Stomach smooth muscle (tissue), 2 donors: ENCODE results near the gene EIF1B.

ENCODE experiments used
- H3K27ac ChIP-seq: one replicate; pipeline ENCODE4 v1.7.0; 2013; ENCODE audit warnings: mild to moderate bottlenecking, low read length, inconsistent platforms
- H3K27me3 ChIP-seq, 2 donors: one replicate each; pipeline ENCODE4 v1.7.0; 2013; ENCODE audit warnings: low read length in 2 of 2; ENCODE audit not compliant: insufficient read depth in 2 of 2, control insufficient read depth in 1 of 2
- H3K36me3 ChIP-seq, 2 donors: one replicate each; pipeline ENCODE4 v1.7.0; 2013; ENCODE audit warnings: low read length in 2 of 2; ENCODE audit not compliant: control insufficient read depth in 2 of 2, insufficient read depth in 2 of 2
- H3K4me1 ChIP-seq: one replicate; pipeline ENCODE4 v1.7.0; 2013; ENCODE audit warnings: low read length; ENCODE audit not compliant: control insufficient read depth, insufficient read depth
- H3K4me3 ChIP-seq, 2 donors: one replicate each; pipeline ENCODE4 v1.7.0; 2013; ENCODE audit warnings: low read length in 2 of 2
- H3K9ac ChIP-seq, 2 donors: one replicate each; pipeline ENCODE4 v1.7.0; 2013; ENCODE audit warnings: low read length in 2 of 2, mild to moderate bottlenecking in 1 of 2
- H3K9me3 ChIP-seq, 2 donors: one replicate each; pipeline ENCODE4 v1.7.0; 2013; ENCODE audit warnings: low read length in 2 of 2; ENCODE audit not compliant: control insufficient read depth in 2 of 2
- donor health status: healthy.
- donor health status: Pancreatic carcinoma.

Gene EIF1B

DNA sequence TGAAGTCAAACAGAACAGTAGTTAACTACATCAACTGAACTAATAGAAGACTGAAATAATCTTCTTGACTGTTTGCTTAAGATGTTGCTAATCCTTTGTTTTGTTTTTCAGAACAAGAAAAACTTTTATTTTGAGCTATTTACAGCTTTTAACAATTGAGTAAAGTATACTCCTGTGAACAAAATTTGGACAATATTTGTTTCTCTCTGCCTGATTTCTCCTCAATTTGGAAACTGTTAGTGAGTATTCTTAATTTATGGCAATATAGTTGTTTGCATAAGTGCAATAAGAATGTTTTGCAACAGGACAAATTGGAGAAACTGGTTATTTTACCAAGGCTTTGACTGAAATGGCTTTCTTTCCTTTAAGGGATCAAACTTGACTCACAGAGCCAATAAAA is 41.0 kb downstream of the EIF1B start:
- H3K27me3 ChIP-seq, result peaks cover 0 to 2% of the 10 kb centered on the region in 2 donors
- H3K9ac ChIP-seq, result no peak overlapping the region
- H3K27ac ChIP-seq, result no peak overlapping the region
- no peaks in the 10 kb centered on the region for H3K36me3 ChIP-seq
- no peaks in the 10 kb centered on the region for H3K4me1 ChIP-seq
- H3K9me3 ChIP-seq, result no peaks in the 10 kb centered on the region
- H3K4me3 ChIP-seq, result no peak overlapping the region

- Histone ChIP-seq H3K27me3 (no peaks in the 10 kb centered on the region), H3K36me3 (no peaks in the 10 kb centered on the region), H3K4me3 (no peak overlapping the region), H3K9ac (no peak overlapping the region), H3K27ac (no peak overlapping the region), H3K4me1 (no peaks in the 10 kb centered on the region), H3K9me3 (peaks cover 0 to 2% of the 10 kb centered on the region in 2 donors)
Measured at GRCh38 chr3:40355410-40355809, 45.9 kb downstream of the EIF1B start.

DNA sequence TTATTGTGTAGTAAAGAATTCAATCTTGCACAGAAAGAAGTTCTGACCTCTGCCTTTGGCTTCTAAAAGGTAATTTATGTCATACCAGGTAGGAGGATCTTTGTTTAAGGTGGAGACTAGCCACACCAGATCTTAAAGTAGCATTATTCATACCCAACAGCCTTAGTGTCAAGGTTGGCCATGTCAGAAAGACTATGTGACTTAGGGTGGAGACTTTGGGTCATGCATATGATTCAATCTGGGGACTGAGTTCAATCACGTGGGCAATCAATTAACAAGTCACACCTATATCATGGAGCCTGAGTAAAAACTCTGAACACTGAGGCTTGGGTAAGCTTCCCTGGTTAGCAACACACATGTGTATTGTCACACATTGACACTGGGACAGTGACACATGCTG is 48.9 kb downstream of the EIF1B start:
- Histone ChIP-seq H3K27me3 (no peaks in the 10 kb centered on the region), H3K9ac (no peak overlapping the region), H3K4me3 (no peak overlapping the region), H3K36me3 (no peaks in the 10 kb centered on the region), H3K4me1 (no peaks in the 10 kb centered on the region), H3K27ac (no peak overlapping the region), H3K9me3 (peaks cover 0 to 2% of the 10 kb centered on the region in 2 donors)
